Measurements from ENCODE around the gene FAHD1. TPM values are rescaled to one million over a fixed set of nuclear protein-coding genes. Genes with fewer than 3 reads are reported as not detected.

FAHD1 gene
- total RNA-seq, 4 donors from 2014 or later, result 25.4 to 42.0 (median 30.8) TPM

- TF ChIP-seq CTCF (IDR thresholded peaks at IDR 0.05; ENCODE audit: low read depth), result no peak
These were observed 929 bp upstream of the FAHD1 start for GRCh38 chr16:1825864-1826690.

GRCh38 chr16:1828645-1829410 is 1.8 kb downstream of the FAHD1 start:
- no peak for TF ChIP-seq CTCF (IDR thresholded peaks at IDR 0.05; ENCODE audit: low read depth)

GRCh38 chr16:1830213-1830612 is 3.2 kb downstream of the FAHD1 start:
- TF ChIP-seq CTCF (IDR thresholded peaks at IDR 0.05; ENCODE audit: low read depth), result no peak

- TF ChIP-seq CTCF (IDR thresholded peaks at IDR 0.05; ENCODE audit: low read depth), result no peak
These were observed 4.4 kb downstream of the FAHD1 start for GRCh38 chr16:1831186-1832075.

GRCh38 chr16:1832838-1833454 is 5.9 kb downstream of the FAHD1 start:
- TF ChIP-seq CTCF (IDR thresholded peaks at IDR 0.05; ENCODE audit: low read depth), result no peak

- no peak for TF ChIP-seq CTCF (IDR thresholded peaks at IDR 0.05; ENCODE audit: low read depth)
These were observed 7.1 kb downstream of the FAHD1 start for GRCh38 chr16:1834096-1834495.

Data from subcutaneous adipose tissue (tissue), 4 donors.